Measurements from ENCODE around the gene BBS4. TPM values are rescaled to one million over a fixed set of nuclear protein-coding genes. Genes with fewer than 3 reads are reported as not detected.
A peak's percentile ranks its signal among the peaks of the same experiment; 100 is the strongest.

BBS4 gene
- total and polyA plus RNA-seq, 9 of the 15 experiments (the other 6 are each of a cell fraction or from before 2014, with no cell fraction given) = 25.1 to 80.7 (median 38.9) TPM

DNA sequence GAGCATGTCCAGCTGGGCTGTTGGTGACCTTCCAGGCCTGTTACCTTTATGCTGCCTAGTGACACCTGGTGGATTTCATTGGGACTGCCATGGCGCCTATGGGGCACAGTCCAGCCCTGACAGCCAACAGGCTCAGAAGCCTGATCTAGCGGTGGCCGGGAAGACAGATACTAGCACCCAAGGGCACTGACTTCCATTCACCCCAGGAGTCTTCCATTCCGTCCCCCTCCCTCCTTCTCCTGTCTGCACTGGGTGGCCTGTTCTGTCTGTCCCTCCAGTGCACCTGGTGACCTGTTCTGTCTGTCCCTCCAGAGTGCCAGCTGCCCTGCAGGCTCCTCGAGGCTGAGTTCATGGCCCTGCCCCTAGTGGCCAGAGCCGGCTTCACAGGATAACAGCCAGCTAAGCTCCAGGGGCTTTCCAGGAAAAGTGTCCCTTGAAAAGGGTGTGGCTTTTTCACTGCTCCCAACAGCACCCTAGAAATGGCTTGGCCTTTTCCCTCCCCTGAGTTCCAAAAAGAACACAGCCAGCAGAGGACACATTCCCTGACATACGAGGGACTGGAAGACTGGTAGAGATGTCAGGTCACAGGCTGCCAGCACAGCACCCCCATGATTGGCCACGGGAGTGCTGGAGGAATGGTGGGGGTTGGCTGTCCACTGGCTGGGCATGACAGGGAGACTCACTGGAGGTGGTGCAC, 15.2 kb upstream of the BBS4 start (continued):
- peak in 1 of 3 experiments; percentile 18 for TF ChIP-seq YY1 (IDR thresholded peaks at IDR 0.05; ENCODE audit: borderline replicate concordance in 1 of 3, control insufficient read depth in 1 of 3, extremely low read depth in 1 of 3, insufficient read depth in 3 of 3, insufficient read length in 1 of 3, insufficient replicate concordance in 2 of 3, low read depth in 1 of 3, low read length in 2 of 3)

DNA sequence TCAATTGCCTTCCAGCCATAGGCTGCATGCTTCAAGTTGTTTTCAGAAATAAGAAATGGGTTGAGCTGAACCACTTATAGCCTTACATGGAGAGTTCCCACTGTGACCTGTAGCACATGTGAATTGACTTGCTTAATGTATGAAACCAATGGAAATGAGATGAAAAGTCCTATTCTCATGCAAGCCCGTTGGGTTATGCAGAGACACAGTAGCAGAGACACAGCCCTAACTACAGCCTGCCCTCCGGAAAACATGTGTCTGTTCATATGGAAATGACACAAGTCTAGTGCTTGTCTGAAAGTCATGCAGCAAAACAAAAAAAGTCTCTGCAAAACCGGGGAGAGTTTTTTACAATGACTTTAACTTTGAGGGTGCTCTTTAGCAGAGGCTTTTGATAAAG, 14.5 kb upstream of the BBS4 start:
- Histone ChIP-seq H3K4me2 (ENCODE audit: insufficient read depth, low read length) (no peak overlapping the region), H3K9me1 (ENCODE audit: control insufficient read depth, insufficient read depth, low read length) (no peaks in the 10 kb centered on the region), H2AFZ (ENCODE audit: low read depth, low read length) (no peak overlapping the region), H3K27me3 (ENCODE audit: control insufficient read depth in 2 of 2, insufficient read depth in 2 of 2, low read length in 2 of 2) (peaks cover 14 to 16% of the 10 kb centered on the region in 2 experiments; a peak in 3 of 5 replicates), H3K9ac (ENCODE audit: insufficient read depth in 1 of 2, low read depth in 2 of 2, low read length in 2 of 2) (no peak overlapping the region), H3K27ac (ENCODE audit: extremely low read depth, low read depth, low read length) (no peak overlapping the region), H3K79me2 (ENCODE audit: control insufficient read depth, insufficient read depth, low read length) (no peaks in the 10 kb centered on the region), H3K36me3 (ENCODE audit: control insufficient read depth, insufficient read depth, low read length) (no peaks in the 10 kb centered on the region), H3K4me3 (no peak overlapping the region), H3K4me1 (replicated peaks in 1 of 2; ENCODE audit: control insufficient read depth in 2 of 2, insufficient read depth in 2 of 2, low read length in 2 of 2) (peaks cover 0 to 3% of the 10 kb centered on the region in 2 experiments; a peak in 2 of 5 replicates), H4K20me1 (replicated peaks; ENCODE audit: control insufficient read depth, insufficient read depth, low read length) (no peaks in the 10 kb centered on the region), H3K9me3 (replicated peaks; ENCODE audit: control insufficient read depth, insufficient read depth, low read depth, low read length) (no peaks in the 10 kb centered on the region)
- DNase-seq (ENCODE audit: extremely low read depth in 1 of 4, low spot score in 3 of 4) (no peak), FAIRE-seq (no peak), ATAC-seq (no peak; the same call in 2 of the 3 replicates)
- 3% methylated on average over 3 of the region's 3 CpGs for WGBS (ENCODE audit: insufficient coverage, low coverage, missing lambda C conversion rate)
- intact Hi-C loops (cut with micrococcal nuclease) = loop anchor here (10.0 kb wide), 1 partner anchor 67 kb away; no protein-coding TSS in a partner anchor
- POLR2A ChIA-PET = no interaction called here
- in situ Hi-C loops (cut with MboI) = loop anchor here (5.0 to 25.0 kb wide), 2 partner anchors 54 to 1391 kb away; no protein-coding TSS in a partner anchor
- no TSS peak for BruUV-seq (replicated peaks)
- CTCF ChIA-PET (ENCODE audit: low intra/inter-chr PET ratio) = interaction anchor here (0.6 kb wide), 1 partner anchor 377 kb away, joined by 3 read pairs; no protein-coding TSS in a partner anchor
- TF ChIP-seq NR1H2 (CRISPR knock-in tag; IDR thresholded peaks at IDR 0.05) (no peak), FOXM1 (IDR thresholded peaks at IDR 0.05; ENCODE audit: low read depth) (no peak), FOXM1 (CRISPR knock-in tag; IDR thresholded peaks at IDR 0.05; ENCODE audit: low read depth) (no peak), HDAC1 (IDR thresholded peaks at IDR 0.05) (no peak), ZNF224 (CRISPR knock-in tag; IDR thresholded peaks at IDR 0.05) (no peak), MTF1 (CRISPR knock-in tag; IDR thresholded peaks at IDR 0.05; ENCODE audit: borderline replicate concordance) (no peak), ZNF445 (CRISPR knock-in tag; IDR thresholded peaks at IDR 0.05; ENCODE audit: low read depth) (no peak), RBM34 (IDR thresholded peaks at IDR 0.05; ENCODE audit: borderline replicate concordance, insufficient read depth, low read length) (no peak), MCM2 (IDR thresholded peaks at IDR 0.05; ENCODE audit: low read depth) (no peak), MTA3 (IDR thresholded peaks at IDR 0.05; ENCODE audit: borderline replicate concordance) (no peak), TBP (optimal IDR thresholded peaks at IDR 0.05; ENCODE audit: low read depth, low read length) (no peak), POLR2B (IDR thresholded peaks at IDR 0.05; ENCODE audit: low read depth, partially characterized antibody) (no peak), HDAC3 (IDR thresholded peaks at IDR 0.05; ENCODE audit: borderline replicate concordance, partially characterized antibody) (no peak)
- TF ChIP-seq, protein P1, sequence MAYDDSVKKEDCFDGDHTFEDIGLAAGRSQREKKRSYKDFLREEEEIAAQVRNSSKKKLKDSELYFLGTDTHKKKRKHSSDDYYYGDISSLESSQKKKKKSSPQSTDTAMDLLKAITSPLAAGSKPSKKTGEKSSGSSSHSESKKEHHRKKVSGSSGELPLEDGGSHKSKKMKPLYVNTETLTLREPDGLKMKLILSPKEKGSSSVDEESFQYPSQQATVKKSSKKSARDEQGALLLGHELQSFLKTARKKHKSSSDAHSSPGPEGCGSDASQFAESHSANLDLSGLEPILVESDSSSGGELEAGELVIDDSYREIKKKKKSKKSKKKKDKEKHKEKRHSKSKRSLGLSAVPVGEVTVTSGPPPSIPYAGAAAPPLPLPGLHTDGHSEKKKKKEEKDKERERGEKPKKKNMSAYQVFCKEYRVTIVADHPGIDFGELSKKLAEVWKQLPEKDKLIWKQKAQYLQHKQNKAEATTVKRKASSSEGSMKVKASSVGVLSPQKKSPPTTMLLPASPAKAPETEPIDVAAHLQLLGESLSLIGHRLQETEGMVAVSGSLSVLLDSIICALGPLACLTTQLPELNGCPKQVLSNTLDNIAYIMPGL (CRISPR knock-in tag; IDR thresholded peaks at IDR 0.05) = no peak
- TF ChIP-seq, protein P2, sequence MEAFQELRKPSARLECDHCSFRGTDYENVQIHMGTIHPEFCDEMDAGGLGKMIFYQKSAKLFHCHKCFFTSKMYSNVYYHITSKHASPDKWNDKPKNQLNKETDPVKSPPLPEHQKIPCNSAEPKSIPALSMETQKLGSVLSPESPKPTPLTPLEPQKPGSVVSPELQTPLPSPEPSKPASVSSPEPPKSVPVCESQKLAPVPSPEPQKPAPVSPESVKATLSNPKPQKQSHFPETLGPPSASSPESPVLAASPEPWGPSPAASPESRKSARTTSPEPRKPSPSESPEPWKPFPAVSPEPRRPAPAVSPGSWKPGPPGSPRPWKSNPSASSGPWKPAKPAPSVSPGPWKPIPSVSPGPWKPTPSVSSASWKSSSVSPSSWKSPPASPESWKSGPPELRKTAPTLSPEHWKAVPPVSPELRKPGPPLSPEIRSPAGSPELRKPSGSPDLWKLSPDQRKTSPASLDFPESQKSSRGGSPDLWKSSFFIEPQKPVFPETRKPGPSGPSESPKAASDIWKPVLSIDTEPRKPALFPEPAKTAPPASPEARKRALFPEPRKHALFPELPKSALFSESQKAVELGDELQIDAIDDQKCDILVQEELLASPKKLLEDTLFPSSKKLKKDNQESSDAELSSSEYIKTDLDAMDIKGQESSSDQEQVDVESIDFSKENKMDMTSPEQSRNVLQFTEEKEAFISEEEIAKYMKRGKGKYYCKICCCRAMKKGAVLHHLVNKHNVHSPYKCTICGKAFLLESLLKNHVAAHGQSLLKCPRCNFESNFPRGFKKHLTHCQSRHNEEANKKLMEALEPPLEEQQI (IDR thresholded peaks at IDR 0.05) = no peak

All from K562 (cell line).